GM21786 (cell line): ENCODE measurements around the gene TRIM25.

Experiments
- ATAC-seq: cut with Tn5 transposase; IDR thresholded peaks from one replicate; pipeline ENCODE4 v1.9.1; 2021; ENCODE audit not compliant: unreplicated experiment

TRIM25 gene

GRCh38 chr17:56896217-56896967 is 17.5 kb downstream of the TRIM25 start:
- ATAC-seq = no peak

GRCh38 chr17:56894859-56895455 is 18.9 kb downstream of the TRIM25 start:
- no peak for ATAC-seq

- ATAC-seq = no peak
These were observed 20.3 kb downstream of the TRIM25 start for GRCh38 chr17:56893503-56893902.

GRCh38 chr17:56892333-56892732 is 21.5 kb downstream of the TRIM25 start:
- no peak for ATAC-seq

- no peak for ATAC-seq
These were observed 22.1 kb downstream of the TRIM25 start for GRCh38 chr17:56891751-56892150.

GRCh38 chr17:56890906-56891674 is 22.8 kb downstream of the TRIM25 start:
- ATAC-seq = no peak

- ATAC-seq = no peak
These were observed 23.5 kb downstream of the TRIM25 start for GRCh38 chr17:56890390-56890789.

GRCh38 chr17:56887552-56888467 is 26.0 kb downstream of the TRIM25 start:
- no peak for ATAC-seq

GRCh38 chr17:56887105-56887504 is 26.7 kb downstream of the TRIM25 start:
- ATAC-seq = no peak

GRCh38 chr17:56886288-56886731 is 27.5 kb downstream of the TRIM25 start:
- ATAC-seq = no peak

GRCh38 chr17:56885312-56885657 is 28.6 kb downstream of the TRIM25 start:
- no peak for ATAC-seq

GRCh38 chr17:56884483-56885311 is 29.2 kb downstream of the TRIM25 start:
- ATAC-seq = no peak

GRCh38 chr17:56883616-56884015 is 30.2 kb downstream of the TRIM25 start:
- ATAC-seq = no peak

GRCh38 chr17:56881685-56882295 is 32.1 kb downstream of the TRIM25 start:
- no peak for ATAC-seq

- no peak for ATAC-seq
These were observed 33.3 kb downstream of the TRIM25 start for GRCh38 chr17:56880571-56880970.

GRCh38 chr17:56880133-56880532 is 33.7 kb downstream of the TRIM25 start:
- ATAC-seq = no peak

GRCh38 chr17:56879280-56879679 is 34.6 kb downstream of the TRIM25 start:
- ATAC-seq = no peak

GRCh38 chr17:56876766-56877179 is 37.1 kb downstream of the TRIM25 start:
- no peak for ATAC-seq

- no peak for ATAC-seq
These were observed 43.7 kb downstream of the TRIM25 start for GRCh38 chr17:56870081-56870651.
